ENCODE results near the gene DUSP18.

DNA sequence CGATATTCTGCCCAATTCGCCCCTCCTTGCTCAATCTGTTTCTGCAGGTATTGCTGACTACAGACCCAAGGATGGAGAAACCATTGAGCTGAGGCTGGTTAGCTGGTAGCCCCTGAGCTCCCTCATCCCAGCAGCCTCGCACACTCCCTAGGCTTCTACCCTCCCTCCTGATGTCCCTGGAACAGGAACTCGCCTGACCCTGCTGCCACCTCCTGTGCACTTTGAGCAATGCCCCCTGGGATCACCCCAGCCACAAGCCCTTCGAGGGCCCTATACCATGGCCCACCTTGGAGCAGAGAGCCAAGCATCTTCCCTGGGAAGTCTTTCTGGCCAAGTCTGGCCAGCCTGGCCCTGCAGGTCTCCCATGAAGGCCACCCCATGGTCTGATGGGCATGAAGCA, 41.3 kb downstream of the DUSP18 start:
- no peak for TF ChIP-seq ARID3A (IDR thresholded peaks at IDR 0.05; ENCODE audit: borderline replicate concordance, low read depth, low read length)
- no peak for TF ChIP-seq ZNF280B (CRISPR knock-in tag; IDR thresholded peaks at IDR 0.05)
- no peak for TF ChIP-seq KDM1A (IDR thresholded peaks at IDR 0.05)
- TF ChIP-seq CTCF (IDR thresholded peaks at IDR 0.05 in 2 of 3, conservative IDR thresholded peaks at IDR 0.05 in 1 of 3; ENCODE audit: insufficient read depth in 2 of 3, low read depth in 1 of 3, low read length in 3 of 3), result peak in 1 of 3 experiments; percentile 27; a peak in 2 of 6 replicates
- TF ChIP-seq SIRT6 (IDR thresholded peaks at IDR 0.05; ENCODE audit: low read depth, low read length), result no peak
- no peak for TF ChIP-seq RB1 (IDR thresholded peaks at IDR 0.05; ENCODE audit: low read depth)
- TF ChIP-seq MTA2 (IDR thresholded peaks at IDR 0.05; ENCODE audit: low read depth), result no peak
- TF ChIP-seq SMC3 (conservative IDR thresholded peaks at IDR 0.05; ENCODE audit: insufficient read depth, low read depth, low read length), result no peak
- no peak for TF ChIP-seq FOXJ3 (CRISPR knock-in tag; IDR thresholded peaks at IDR 0.05)
- no peak for TF ChIP-seq RAD21 (CRISPR knock-in tag; conservative IDR thresholded peaks at IDR 0.05 in 1 of 2, IDR thresholded peaks at IDR 0.05 in 1 of 2)

Measured in K562 (cell line).